HG02885 (cell line): ENCODE data around the gene PPP2R1A.
"Not testable (repeated sequence)": the region's sequence is repeated elsewhere in the genome, so short reads cannot be mapped to it uniquely, and the experiment has no call there.

Source experiments
- ATAC-seq: cut with Tn5 transposase; IDR thresholded peaks from one replicate; pipeline ENCODE4 v1.9.1; 2021; ENCODE audit warnings: mild to moderate bottlenecking; ENCODE audit not compliant: unreplicated experiment, poor library complexity

PPP2R1A gene

GRCh38 chr19:52200044-52200443, 10.2 kb downstream of the PPP2R1A start:
- ATAC-seq = no peak

- ATAC-seq = not testable (repeated sequence)
Measured at GRCh38 chr19:52200755-52201391, 11.0 kb downstream of the PPP2R1A start.

GRCh38 chr19:52206481-52206880, 16.6 kb downstream of the PPP2R1A start:
- no peak for ATAC-seq

- no peak for ATAC-seq
Measured at GRCh38 chr19:52211203-52211602, 21.4 kb downstream of the PPP2R1A start.

GRCh38 chr19:52211926-52212571, 22.2 kb downstream of the PPP2R1A start:
- no peak for ATAC-seq

- no peak for ATAC-seq
Measured at GRCh38 chr19:52212572-52213255, 22.9 kb downstream of the PPP2R1A start.

GRCh38 chr19:52214241-52214640, 24.4 kb downstream of the PPP2R1A start:
- ATAC-seq = no peak

- ATAC-seq = no peak
Measured at GRCh38 chr19:52216401-52216800, 26.5 kb downstream of the PPP2R1A start.

GRCh38 chr19:52217576-52217975, 27.7 kb downstream of the PPP2R1A start:
- ATAC-seq = no peak

- ATAC-seq = no peak
Measured at GRCh38 chr19:52219611-52220010, 29.8 kb downstream of the PPP2R1A start.

GRCh38 chr19:52221031-52221430, 31.2 kb downstream of the PPP2R1A start:
- ATAC-seq = no peak

GRCh38 chr19:52221831-52222375, 32.1 kb downstream of the PPP2R1A start:
- ATAC-seq = no peak

GRCh38 chr19:52224211-52224610, 34.4 kb downstream of the PPP2R1A start:
- no peak for ATAC-seq

GRCh38 chr19:52226652-52227051, 36.8 kb downstream of the PPP2R1A start:
- ATAC-seq = no peak

GRCh38 chr19:52227196-52227940, 37.5 kb downstream of the PPP2R1A start:
- no peak for ATAC-seq

- no peak for ATAC-seq
Measured at GRCh38 chr19:52227980-52228379, 38.1 kb downstream of the PPP2R1A start.

GRCh38 chr19:52229524-52229923, 39.7 kb downstream of the PPP2R1A start:
- no peak for ATAC-seq

- no peak for ATAC-seq
Measured at GRCh38 chr19:52230685-52231084, 40.8 kb downstream of the PPP2R1A start.

- no peak for ATAC-seq
Measured at GRCh38 chr19:52231154-52231910, 41.5 kb downstream of the PPP2R1A start.

- no peak for ATAC-seq
Measured at GRCh38 chr19:52234406-52234805, 44.6 kb downstream of the PPP2R1A start.
